Adrenal gland (tissue), 5 donors: ENCODE measurements around the gene TMEM63B.

ENCODE experiments used
- CTCF ChIP-seq, 6 experiments: fragments of 450-650 bp in 4 of 6; fragments of 200-600 bp in 2 of 6; sonication (generic) in 1 of 6; IDR thresholded peaks; 1 replicate in 5 of 6; 2 replicates in 1 of 6; pipeline versions ENCODE4 v1.5.1 to v1.8.0; 2016 to 2021; ENCODE audit warnings: antibody characterized with exemption in 6 of 6, mild to moderate bottlenecking in 2 of 6, moderate library complexity in 1 of 6
- POLR2A ChIP-seq, 2 donors: fragments of 450-650 bp; IDR thresholded peaks; one replicate each; pipeline ENCODE4 v1.6.1; 2017; ENCODE audit warnings: antibody characterized with exemption in 2 of 2, mild to moderate bottlenecking in 2 of 2, moderate library complexity in 1 of 2
- donor health status: DM: no; HTN: no; CAD: no.

GRCh38 chr6:44093066-44093465, 34.3 kb upstream of the TMEM63B start:
- TF ChIP-seq POLR2A (IDR thresholded peaks at IDR 0.05), result no peak
- no peak for TF ChIP-seq CTCF (IDR thresholded peaks at IDR 0.05)
